ENCODE data around the gene IQSEC3. TPM values are rescaled to one million over a fixed set of nuclear protein-coding genes. Genes with fewer than 3 reads are reported as not detected.

Gene IQSEC3
- total RNA-seq, 1 experiment from 2014 or later, result 0.55 TPM

DNA sequence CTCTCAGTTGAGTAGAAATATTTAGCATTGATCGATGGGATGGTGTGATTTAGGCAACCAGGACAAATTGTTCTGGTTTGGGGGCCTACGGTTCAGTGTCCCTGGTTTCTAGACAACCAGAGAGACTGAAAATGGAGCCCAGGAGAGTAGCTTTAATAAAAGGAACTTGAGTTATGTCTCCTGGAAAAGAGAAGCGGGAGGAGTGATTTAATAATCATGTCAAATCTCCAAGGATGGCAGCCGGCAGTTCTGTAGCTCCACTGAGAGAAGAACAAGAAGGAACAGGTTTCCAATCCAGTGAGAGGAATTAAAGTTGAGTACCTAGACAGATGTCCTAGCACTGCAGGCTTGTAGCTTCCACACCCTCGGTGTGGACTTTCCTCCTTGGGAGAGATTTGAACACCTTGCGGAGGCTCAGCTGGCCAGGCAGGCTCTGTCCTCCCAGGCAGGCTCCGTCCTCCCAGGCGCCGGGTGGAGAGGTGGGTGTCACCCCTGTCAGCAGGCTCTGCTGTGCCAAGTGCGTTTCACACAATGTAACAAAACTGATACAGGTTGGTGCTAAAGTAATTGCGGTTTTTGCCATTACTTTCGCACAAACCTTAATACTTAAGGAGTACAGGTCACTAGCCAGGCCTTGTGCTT lies 101.5 kb downstream of the IQSEC3 start:
- Histone ChIP-seq H3K18ac (ENCODE audit: insufficient read length, low read depth, low read length) (no peak overlapping the region), H2AK5ac (ENCODE audit: insufficient read length, low read length) (no peak overlapping the region), H2BK120ac (ENCODE audit: low read depth, low read length, poor library complexity, severe bottlenecking) (no peak overlapping the region), H4K8ac (replicated peaks; ENCODE audit: insufficient read length, low read depth, low read length) (no peak overlapping the region), H3K4me1 (ENCODE audit: insufficient read depth, low read length) (peaks cover 6% of the 10 kb centered on the region; the same call in 1 of the 2 replicates), H3T11ph (ENCODE audit: low read length) (no peak overlapping the region), H2BK5ac (ENCODE audit: insufficient read length, low read length) (no peak overlapping the region), H3K9me3 (ENCODE audit: control insufficient read depth, low read depth, low read length) (no peaks in the 10 kb centered on the region), H3K14ac (ENCODE audit: insufficient read depth, low read length) (no peak overlapping the region), H4K20me1 (ENCODE audit: control insufficient read depth, insufficient read depth, insufficient read length) (no peaks in the 10 kb centered on the region), H3K4me2 (ENCODE audit: insufficient read depth, insufficient read length, low read length) (no peak overlapping the region), H3K23me2 (ENCODE audit: insufficient read length, low read depth, low read length, poor library complexity, severe bottlenecking) (no peaks in the 10 kb centered on the region), H3K79me2 (ENCODE audit: insufficient read depth, low read length) (no peaks in the 10 kb centered on the region), H3K56ac (ENCODE audit: insufficient read length, low read depth, low read length) (no peak overlapping the region), H3K27me3 (ENCODE audit: insufficient read depth, low read length) (no peaks in the 10 kb centered on the region), H3K27ac (ENCODE audit: insufficient read length, low read depth, low read length) (no peak overlapping the region), H4K91ac (ENCODE audit: insufficient read length, low read depth, low read length) (no peak overlapping the region), H2BK15ac (ENCODE audit: low read depth, low read length) (no peak overlapping the region), H4K5ac (ENCODE audit: insufficient read length, low read depth, low read length) (no peak overlapping the region), H3K79me1 (ENCODE audit: insufficient read depth, low read depth, low read length, poor library complexity, severe bottlenecking) (no peaks in the 10 kb centered on the region), H2BK20ac (ENCODE audit: low read depth, low read length, poor library complexity, severe bottlenecking) (no peak overlapping the region), H2AFZ (ENCODE audit: low read length) (no peak overlapping the region), H3K4ac (ENCODE audit: low read depth, low read length) (no peak overlapping the region), H2BK12ac (ENCODE audit: insufficient read length, low read depth, low read length) (no peak overlapping the region), H3K9ac (ENCODE audit: extremely low read depth, insufficient read length, low read length) (no peak overlapping the region), H3K23ac (ENCODE audit: insufficient read length, low read depth, low read length) (no peak overlapping the region)
- Mint-ChIP-seq H3K27ac (no peak overlapping the region), H3K4me3 (no peak overlapping the region), H3K27me3 (ENCODE audit: low read depth) (peaks cover 29% of the 10 kb centered on the region), H3K36me3 (ENCODE audit: insufficient read depth in 1 of 3, low read depth in 3 of 3) (peaks cover 0 to 2% (median 0%) of the 10 kb centered on the region in 3 experiments; a peak in 1 of 7 replicates), H3K4me1 (peaks cover 52 to 70% of the 10 kb centered on the region in 2 experiments), H3K9me3 (no peaks in the 10 kb centered on the region)
- TF ChIP-seq, protein P1, sequence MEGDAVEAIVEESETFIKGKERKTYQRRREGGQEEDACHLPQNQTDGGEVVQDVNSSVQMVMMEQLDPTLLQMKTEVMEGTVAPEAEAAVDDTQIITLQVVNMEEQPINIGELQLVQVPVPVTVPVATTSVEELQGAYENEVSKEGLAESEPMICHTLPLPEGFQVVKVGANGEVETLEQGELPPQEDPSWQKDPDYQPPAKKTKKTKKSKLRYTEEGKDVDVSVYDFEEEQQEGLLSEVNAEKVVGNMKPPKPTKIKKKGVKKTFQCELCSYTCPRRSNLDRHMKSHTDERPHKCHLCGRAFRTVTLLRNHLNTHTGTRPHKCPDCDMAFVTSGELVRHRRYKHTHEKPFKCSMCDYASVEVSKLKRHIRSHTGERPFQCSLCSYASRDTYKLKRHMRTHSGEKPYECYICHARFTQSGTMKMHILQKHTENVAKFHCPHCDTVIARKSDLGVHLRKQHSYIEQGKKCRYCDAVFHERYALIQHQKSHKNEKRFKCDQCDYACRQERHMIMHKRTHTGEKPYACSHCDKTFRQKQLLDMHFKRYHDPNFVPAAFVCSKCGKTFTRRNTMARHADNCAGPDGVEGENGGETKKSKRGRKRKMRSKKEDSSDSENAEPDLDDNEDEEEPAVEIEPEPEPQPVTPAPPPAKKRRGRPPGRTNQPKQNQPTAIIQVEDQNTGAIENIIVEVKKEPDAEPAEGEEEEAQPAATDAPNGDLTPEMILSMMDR (conservative IDR thresholded peaks at IDR 0.05), result no peak
- DNase-seq, result no peak
- no CpG with 5 or more reads among the region's 12 CpGs for WGBS (ENCODE audit: extremely low coverage, insufficient read length, low lambda C conversion rate)

Data from H9 (cell line).